Fibroblast of skin of scalp (primary cell): Measurements from ENCODE around the gene CUX1.
"Not testable (repeated sequence)": the region's sequence is repeated elsewhere in the genome, so short reads cannot be mapped to it uniquely, and the experiment has no call there.

Source experiments
- DNase-seq: peaks from one replicate; pipeline ENCODE4 v3.0.0-alpha.2; 2013

Gene CUX1

DNA sequence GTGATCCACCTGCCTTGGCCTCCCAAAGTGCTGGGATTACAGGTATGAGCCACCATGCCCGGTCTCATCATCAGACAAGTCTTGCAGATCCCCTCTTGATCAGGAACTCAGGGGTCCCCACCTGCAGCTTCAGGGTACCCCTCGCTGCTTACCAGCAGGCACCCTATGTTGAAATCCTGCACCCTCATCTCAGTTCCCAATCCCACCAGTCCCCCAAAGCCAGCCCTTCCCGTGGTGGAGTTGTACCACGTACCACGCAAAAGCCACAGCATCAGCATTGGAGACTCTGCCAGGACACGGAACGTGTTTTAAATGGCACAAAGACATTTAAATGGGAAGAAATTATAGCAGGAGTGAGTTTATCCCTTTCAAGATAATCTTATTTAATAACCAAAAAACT lies 202.0 kb downstream of the CUX1 start:
- DNase-seq = no peak

DNA sequence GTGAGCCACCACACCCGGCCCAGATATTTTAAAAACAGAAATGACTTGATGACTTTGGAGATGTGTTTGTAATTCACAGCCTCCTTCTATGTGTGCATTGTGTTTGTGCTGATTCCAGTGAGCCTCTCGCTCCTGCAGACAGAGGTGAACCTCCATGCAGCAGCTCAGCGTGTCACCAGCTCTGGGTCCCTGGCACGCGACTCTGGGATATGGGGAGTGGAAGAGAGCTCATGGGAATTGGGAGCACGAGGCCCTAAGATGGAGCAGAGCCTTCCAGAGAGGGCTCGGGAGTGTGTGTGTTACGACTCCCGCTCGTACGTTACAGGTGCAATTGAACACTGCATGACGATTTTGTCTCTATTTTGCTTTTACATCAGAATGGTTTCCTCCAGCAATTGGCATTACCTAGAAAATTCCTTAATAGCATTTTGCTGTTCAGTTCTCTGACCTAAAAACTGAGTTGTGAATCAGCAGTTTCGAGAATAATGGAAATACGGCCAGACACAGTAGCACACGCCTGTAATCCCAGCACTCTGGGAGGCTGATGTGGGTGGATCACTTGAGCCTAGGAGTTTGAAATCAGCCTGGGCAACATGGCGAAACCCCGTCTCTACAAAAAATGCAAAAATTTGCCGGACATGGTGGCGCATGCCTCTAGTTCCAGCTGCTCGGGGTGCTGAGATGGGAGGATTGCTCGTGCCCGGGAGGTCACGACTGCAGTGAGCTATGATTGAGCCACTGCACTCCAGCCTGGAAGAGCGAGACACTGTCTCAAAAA lies 204.6 kb downstream of the CUX1 start:
- DNase-seq = no peak

DNA sequence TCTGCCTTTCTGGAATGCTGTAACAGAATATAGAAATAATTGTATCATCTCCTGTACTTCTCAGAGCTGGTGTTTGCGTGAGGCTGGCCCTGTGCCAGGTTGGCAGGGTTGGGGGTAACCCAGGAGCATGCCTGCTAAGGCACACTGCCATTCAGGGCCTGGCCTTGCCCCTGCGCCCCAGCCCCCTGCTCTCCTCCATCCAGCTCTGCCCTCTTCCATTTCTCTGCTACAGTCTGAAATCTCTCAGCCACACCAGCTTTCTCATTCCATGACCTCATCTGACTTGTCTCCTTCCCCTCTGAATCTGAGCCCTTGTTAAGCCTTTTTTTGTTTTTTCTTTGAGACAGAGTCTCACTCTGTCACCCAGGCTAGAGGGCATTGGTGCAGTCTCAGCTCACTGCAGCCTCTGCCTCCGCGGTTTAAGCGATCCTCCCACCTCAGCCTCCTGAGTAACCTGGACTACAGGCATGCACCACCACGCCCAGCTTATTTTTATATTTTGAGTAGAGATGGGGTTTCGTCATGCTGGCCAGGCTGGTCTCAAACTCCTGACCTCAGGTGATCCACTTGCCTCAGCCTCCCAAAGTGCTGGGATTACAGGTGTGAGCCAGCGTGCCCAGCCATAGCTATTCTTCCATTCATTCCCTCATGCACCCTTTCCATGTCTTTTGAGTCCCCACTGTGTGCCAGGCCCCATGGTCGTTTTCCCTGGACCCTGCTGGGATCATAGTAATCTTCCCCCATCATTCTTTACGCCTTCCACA lies 206.8 kb downstream of the CUX1 start:
- DNase-seq = no peak

DNA sequence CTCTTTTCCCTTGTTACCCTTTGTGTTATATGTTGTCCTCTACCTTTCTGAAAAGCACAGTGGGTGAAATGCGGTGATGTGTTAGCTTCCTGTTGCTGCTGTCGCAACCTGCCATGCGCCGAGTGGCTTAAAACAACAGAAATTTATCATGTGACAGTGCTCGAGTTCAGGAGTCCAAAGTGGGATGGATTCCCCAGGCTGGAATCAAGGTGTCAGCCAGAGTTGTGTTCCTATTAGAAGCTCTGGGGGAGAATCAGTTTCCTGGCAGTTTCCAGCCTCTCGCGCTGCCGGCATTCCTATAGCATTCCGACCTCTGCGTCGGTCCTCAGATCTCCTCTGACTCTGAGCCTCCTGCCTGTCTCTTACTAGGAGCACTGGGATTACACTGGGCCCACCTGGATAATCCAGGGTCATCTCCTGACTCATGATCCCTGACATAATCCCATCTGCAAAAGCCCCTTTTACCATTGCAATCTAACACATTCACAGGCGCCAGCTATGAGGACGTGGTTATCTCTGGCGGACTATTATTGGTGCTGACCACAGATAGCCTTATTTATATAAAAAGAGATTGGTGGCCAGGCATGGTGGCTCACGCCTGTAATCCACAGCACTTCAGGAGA lies 207.5 kb downstream of the CUX1 start:
- no peak for DNase-seq

DNA sequence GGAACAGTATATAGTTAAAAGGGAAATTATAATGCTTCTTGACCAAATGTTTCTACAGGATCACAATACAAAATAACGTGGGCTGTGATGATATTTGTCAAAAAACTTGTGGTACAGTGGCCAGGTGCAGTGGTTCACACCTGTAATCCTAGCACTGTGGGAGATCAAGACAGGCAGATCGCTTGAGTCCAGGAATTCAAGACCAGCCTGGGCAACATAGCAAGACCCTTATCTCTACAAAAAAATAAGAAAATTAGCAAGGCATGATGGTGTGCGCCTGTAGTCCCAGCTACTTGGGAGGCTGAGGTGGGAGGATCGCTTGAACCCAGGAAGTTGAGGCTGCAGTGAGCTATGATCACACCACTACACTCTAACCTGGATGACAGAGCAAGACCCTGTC lies 208.4 kb downstream of the CUX1 start:
- DNase-seq = not testable (repeated sequence)

DNA sequence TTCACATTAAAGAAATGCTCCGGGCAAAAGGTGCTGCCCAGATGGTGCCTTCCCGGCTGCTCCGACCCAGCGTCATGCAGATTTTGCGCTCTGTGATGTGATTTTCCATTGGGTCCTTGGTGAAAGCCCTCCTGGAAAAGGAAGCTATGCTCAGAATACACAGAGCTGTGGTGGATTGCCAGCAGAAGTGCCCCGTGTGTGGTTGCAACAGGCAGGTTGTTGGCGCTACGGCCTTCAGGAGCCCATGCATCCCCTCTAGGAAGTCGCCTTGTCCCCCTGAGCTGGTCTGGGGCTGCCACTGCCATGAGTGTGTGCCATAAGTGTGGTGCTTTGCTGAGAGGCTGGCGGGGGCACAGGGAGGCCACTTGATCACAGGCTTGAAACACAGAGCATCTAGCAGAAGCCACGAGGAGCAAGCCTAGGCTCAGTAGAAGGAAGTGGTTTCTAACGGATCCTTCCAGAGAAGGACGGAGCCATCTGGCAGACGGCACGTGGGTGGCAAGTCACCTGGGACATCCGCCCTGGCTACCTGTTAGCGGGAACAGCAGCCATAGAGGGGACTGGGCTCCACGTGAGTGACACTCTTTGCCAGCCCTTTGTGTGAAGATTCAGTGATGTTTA lies 210.9 kb downstream of the CUX1 start:
- no peak for DNase-seq

DNA sequence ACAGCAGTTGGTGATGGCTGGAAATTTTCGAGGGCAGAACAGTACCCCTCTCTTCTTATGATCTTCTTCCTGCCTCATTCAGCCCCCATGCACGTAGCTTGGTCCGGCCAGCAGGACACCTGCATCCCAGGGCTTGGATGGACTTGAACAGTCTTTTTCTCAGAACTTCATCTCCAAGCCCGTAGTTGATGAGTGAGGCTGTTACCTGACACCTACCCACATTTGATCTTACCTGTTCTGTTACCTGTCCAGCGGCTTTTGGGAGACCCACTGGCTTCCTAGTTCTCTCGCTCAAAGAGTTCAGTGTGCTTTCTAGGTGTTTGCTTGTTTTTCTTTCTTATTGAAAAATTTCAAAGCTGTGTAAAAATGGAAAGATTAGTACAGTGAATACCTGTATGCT lies 212.2 kb downstream of the CUX1 start:
- DNase-seq = no peak

DNA sequence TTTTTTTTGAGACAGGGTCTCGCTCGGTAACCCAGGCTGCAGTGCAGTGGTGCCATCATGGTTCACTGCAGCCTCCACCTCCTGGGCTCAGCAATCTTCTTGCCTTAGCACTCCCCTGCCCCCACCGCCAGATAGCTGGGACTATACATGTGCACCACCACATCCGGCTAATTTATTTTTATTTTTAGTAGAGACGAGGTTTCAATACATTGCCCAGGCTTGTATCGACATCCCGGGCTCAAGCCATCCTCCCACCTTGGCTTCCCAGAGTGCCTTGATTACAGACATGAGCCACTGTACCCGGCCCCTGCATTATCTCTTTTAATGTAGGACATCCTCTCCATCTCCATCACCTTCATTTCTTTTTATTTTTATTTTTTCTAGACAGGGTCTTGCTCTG lies 213.3 kb downstream of the CUX1 start:
- DNase-seq = no peak

DNA sequence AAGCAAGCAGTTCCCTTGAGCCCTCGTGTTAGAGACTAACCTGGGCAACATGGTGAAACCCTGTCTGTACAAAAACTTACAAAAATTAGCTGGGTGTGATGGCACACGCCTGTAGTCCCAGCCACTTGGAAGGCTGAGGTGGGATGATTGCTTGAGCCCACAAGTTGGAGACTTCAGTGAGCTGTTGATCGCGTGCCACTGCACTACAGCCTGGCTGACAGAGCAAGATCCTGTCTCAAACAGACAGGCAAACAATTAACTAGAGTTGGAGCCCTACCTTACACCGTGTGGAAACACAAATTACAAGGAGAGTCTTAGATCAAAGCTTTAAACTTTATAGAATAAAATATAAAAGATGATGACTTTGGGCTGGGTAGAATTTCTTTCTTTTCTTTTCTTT lies 219.5 kb downstream of the CUX1 start:
- no peak for DNase-seq

DNA sequence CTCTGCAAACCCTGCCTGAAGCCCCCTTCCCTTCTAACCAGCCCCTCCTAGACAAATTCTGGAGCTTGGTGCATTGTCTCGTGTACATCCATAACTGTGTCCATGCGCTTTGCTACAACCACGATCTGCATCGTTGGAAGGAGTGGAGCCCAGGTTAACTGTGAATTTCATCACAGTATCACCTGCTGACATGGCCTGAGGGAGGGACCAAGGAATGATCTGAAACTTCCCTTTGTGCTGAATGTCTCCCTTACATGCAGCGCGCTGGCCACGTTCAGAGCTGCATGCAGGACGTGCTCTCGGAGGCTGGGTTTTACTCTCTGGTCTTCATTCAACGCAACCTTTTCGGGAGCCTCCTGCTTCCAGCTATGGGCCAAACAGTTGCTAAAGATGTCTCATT lies 222.3 kb downstream of the CUX1 start:
- DNase-seq = no peak

DNA sequence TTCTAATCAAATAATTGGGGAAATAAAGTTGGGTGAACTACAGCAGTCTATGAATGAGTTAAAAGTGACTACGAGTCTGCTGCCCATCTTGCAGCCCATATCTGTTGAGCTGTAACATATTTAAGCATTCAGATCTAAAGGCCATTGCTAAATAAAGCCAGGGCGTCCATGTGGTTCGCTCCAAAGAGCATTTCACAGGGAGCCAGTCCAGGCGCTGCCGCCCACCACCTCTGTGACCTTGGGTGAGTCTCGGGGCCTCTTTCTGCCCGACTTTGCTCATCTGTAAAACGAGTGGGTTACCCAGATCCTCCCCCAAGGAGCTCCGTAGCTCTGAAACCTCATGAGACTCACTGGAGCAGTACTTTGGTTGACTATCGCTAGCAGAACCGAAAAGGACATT lies 223.1 kb downstream of the CUX1 start:
- no peak for DNase-seq

DNA sequence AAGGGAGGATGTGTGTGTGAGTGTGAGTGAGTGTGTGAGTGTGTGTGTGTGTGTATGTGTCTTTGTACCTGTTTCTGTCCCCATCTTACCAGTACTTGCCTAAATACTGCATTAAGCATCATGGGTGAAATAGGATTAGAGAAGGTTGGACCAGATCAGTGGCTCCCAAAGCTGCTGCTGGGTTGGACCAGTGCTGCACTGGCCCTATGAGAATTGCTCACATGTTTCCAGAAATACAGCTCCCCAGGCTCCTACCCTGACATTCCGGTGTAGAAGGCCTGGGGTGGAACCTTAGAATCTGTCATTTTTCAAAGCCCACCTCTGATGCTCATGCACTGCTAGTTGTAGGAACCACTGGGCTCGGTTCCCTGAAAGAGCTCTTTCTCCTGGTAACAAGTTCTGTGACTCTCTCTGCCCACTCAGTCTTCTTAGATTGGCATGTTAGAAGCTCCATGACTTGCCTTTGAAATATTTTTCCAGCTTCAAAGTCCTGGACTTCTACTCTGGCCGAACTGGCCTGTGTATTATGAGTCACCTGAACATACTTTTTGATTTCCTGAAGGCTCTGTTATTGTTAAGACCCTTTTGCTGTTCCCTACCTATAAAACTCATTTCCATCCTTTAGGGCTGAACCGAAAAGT lies 224.7 kb downstream of the CUX1 start:
- peak; percentile 20 for DNase-seq

DNA sequence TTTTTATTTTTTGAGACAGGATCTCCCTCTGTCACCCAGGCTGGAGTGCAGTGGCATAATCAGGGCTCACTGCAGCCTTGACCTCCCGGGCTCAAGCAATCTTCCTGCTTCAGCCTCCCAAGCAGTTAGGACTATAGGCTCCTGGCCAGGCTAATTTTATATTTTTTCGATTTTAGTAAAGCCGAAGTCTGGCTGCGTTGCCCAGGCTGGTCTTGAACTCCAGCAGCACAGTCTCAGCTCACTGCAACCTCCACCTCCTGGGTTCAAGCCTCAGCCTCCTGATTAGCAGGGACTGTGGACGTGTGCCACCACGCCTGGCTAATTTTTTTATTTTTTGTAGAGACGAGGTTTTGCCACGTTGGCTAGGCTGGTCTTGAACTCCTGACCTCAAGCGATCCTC lies 225.4 kb downstream of the CUX1 start:
- not testable (repeated sequence) for DNase-seq

DNA sequence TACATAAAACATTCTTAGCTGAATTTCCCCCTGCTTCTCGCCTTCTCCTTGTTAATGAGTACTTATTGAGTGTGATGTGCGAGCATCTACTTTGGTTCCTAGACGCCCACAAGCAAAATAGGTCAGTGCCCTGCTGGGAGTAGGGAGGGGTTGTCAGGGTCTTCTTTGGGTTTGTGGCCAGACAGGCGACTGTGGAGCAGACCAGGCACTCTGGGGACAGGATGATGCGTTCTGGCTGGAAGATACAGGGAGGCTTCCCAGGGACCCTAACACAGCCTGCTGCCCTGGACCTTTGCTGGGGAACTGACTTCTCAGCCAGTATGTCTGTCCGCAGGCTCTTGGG lies 227.2 kb downstream of the CUX1 start:
- DNase-seq = no peak

DNA sequence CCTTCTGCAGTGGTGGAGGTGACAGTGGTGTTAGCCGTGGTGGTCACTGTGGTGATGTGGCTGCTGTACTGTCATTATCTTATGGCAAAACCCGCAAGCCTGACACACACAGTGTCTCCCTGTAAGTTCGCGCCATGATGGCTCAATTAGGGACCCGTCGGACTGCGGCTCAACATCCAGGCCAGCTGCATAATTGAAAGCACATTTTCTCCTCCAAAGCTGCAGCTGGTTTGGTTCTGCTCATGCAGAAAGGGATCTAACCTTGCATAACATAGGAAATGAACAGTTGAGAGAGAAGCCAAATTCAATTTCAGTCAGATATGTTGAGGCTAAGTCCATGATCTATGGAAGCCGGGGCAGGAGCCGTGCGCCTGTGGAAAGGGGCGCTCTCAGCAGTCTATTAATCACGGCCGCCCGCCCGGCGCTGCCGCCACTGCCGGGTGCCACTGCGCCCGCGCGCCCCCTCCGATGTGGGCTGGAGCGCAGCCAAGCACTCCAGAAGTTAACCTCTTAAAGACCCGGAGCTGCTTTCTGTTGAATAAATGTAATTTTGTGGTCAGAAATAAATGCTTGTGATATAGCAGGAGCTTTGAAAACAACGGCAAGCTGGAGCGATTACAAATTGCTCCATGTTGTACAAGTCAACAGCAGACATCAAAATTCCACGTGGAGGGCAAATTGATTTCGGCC lies 227.7 kb downstream of the CUX1 start:
- DNase-seq = peak; percentile 92

DNA sequence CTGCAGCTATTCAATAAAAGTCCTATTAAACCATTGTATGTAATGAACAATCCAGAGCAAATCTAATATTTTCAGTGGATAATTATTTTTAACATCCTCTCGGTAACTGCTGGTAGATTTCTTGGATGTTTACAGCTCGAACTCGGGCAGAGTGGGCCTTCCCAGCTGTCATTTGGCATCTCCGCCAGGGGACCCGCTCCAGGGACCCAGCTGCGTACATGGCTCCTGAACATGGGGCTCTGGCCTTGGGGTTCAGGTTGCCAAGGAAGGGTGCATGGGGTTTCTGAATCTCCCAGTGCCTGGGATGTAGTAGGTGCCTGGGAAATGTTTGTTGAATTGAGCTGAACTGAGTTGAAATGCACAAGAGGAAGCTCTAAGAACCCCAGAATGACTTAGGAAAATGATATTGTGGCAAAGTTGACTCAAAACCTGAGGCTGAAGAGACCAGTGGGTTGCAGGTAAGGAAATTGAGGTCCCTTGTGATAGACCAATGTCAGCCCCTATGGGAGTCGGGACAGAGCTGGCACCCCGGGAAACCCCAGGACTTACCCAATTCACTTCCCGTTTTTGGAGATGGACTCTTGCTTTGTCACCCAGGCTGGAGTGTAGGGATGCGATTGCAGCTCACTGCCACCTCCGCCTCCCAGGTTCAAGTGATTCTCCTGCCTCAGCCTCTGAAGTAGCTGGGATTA lies 228.4 kb downstream of the CUX1 start:
- no peak for DNase-seq

DNA sequence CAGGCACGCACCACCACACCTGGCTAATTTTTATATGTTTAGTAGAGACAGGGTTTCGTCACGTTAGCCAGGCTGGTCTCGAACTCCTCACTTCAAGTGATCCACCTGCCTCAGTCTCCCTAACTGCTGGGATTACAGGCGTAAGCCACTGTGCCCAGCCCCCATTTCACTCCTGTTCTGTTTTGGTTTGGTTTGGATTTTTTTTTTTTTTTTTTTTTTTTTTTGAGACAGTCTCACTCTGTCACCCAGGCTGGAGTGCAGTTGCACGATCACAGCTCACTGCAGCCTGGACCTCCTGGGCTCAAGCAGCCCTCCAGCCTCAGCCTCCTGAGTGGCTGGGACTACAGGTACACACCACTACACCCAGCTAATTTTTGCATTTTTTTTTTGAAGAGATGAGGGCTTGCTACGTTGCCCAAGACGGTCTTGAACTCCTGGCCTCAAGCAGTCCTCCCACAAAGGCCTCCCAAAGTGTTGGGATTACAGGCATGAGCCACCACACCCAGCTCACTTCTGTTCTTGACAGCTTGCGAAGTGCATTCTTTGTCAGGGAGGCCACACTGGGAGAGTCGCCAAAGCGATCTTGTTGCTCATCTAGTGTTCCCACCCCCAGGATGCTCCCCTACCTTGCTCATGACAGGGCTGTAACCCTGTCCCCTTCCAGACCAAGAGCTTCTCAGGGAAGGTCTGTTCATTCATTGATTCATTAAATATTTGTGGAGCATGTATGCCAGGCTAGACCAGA lies 229.1 kb downstream of the CUX1 start:
- peak; percentile 27 for DNase-seq

DNA sequence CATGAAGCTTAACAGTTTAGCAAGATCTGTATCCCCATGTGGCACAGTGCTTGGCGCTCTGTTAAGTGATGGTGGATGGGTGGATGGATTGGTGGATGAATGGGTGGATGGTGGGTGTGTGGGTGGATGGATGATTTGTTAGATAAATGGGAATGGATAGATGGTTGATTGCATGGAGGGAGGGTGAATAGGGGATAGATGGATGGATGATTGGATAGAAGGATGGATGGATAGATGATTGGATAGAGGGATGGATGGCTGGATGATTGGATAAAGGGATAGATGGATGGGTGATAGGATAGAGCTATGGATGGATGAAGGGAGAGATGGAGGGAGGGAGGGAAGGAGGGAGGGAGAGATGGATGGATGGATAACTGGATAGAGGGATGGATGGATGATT lies 229.7 kb downstream of the CUX1 start:
- no peak for DNase-seq

DNA sequence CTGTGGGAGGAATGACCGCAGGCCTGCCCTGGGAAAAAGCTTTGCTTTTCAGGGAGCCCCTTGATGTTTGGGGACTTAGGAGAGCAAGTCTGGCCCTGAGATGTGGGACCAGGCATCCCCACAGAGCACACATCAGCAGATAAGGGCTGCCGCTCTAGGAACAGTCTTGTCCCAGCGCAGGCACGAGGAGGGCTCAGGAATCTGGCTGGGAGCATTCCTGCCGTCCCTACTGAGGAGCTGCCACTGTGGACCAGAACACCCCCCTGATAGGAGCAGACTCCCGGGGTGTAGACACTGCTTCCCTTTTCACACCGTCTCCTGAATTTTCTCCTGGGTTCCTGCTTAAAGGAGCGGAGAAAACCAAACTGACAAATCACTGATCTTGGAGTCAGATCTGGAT lies 232.3 kb downstream of the CUX1 start:
- no peak for DNase-seq

DNA sequence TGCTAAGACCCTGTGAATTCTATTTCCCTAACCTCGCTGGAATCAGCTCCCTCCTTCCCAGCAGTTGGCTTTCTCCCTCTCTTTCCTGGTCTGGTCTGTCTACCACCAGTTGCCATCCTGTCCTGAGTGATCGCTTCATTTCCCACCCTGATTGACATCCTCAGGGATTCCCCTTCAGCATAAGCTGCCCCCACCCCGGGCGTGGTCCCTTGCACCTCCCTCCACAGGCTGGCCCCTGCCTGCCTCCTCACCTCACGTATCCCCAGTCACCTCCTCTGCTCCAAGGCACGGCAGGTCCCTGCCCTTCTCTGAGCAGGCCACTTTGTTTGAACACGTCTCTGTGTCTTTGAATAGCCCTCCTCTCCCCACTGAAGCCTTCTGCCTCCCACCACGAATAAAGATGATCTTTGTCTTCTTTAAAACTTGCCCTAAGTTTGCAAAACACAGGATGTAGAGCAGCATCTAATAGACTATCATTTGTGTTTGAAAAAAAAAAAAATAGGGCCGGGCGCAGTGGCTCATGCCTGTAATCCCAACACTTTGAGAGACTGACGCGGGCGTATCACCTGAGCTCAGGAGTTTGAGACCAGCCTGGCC lies 233.5 kb downstream of the CUX1 start:
- DNase-seq = no peak

DNA sequence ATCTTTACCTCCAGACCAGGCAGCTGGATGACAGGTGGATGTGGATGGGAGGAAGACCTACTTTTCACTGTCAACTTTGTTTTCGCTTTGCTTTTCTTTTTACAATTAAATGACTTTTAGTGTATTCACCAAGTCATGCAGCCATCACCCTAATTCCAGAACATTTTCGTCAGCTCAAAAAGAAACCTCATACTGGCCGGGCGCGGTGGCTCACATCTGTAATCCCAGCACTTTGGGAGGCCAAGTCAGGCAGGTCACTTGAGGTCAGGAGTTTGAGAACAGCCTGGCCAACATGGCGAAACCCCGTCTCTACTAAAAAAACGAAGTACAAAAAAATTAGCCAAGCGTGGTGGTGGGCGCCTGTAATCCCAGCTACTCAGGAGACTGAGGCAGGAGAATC lies 234.3 kb downstream of the CUX1 start:
- DNase-seq = not testable (repeated sequence)
